WTC11 (cell line): ENCODE data around the gene BCAS3. TPM values are rescaled to one million over a fixed set of nuclear protein-coding genes. Genes with fewer than 3 reads are reported as not detected.

Experiments
- ATAC-seq: fragments of 200-7000 bp; cut with Tn5 transposase; 2 replicates; pipeline ENCODE4 v1.10.0; 2021; ENCODE audit warnings: mild to moderate bottlenecking, moderate library complexity
- CTCF ChIA-PET: fragments of 300-600 bp; sonication (Branson Sonifier 250); formaldehyde crosslinking; loops from one replicate; lab custom pipeline; 2021; ENCODE audit warnings: antibody characterized with exemption; lab: Charles Lee
- POLR2A ChIA-PET: fragments of 350-600 bp; sonication (Branson Sonifier 250); formaldehyde crosslinking; loops from one replicate; lab custom pipeline; 2021; ENCODE audit warnings: antibody characterized with exemption; lab: Charles Lee
- DNase-seq: peaks from one replicate; pipeline ENCODE4 v3.0.0; 2021; ENCODE audit warnings: low spot score
- H3K27ac Mint-ChIP-seq: 2 replicates; pipeline ENCODE4 v1.8.0; 2021; ENCODE audit warnings: mixed read lengths
- H3K27me3 Mint-ChIP-seq: 2 replicates; pipeline ENCODE4 v1.8.0; 2021; ENCODE audit warnings: low read depth, mild to moderate bottlenecking, moderate library complexity, mixed read lengths
- H3K36me3 Mint-ChIP-seq: 2 replicates; pipeline ENCODE4 v1.8.0; 2021; ENCODE audit warnings: mixed read lengths
- H3K4me1 Mint-ChIP-seq: 2 replicates; pipeline ENCODE4 v1.8.0; 2022; ENCODE audit warnings: mixed read lengths
- H3K4me3 Mint-ChIP-seq: 2 replicates; pipeline ENCODE4 v1.8.0; 2021; ENCODE audit warnings: mild to moderate bottlenecking, moderate library complexity, mixed read lengths
- H3K9me3 Mint-ChIP-seq: 2 replicates; pipeline ENCODE4 v1.8.0; 2021; ENCODE audit warnings: mixed read lengths
- ARID4B ChIP-seq: sonication (generic); formaldehyde crosslinking; IDR thresholded peaks from 2 replicates; pipeline ENCODE4 v1.8.0; 2023; ENCODE audit warnings: missing genetic modification reagents, mild to moderate bottlenecking, borderline replicate concordance
- ATF2 ChIP-seq: sonication (generic); formaldehyde crosslinking; IDR thresholded peaks from 2 replicates; pipeline ENCODE4 v1.8.1; 2022; ENCODE audit warnings: low read depth, missing genetic modification reagents, borderline replicate concordance
- ATF6 ChIP-seq: sonication (generic); formaldehyde crosslinking; IDR thresholded peaks from 2 replicates; pipeline ENCODE4 v1.8.1; 2023; ENCODE audit warnings: mild to moderate bottlenecking, missing genetic modification reagents
- ETV6 ChIP-seq: sonication (generic); formaldehyde crosslinking; IDR thresholded peaks from 2 replicates; pipeline ENCODE4 v1.8.1; 2022; ENCODE audit warnings: mild to moderate bottlenecking, missing genetic modification reagents
- GRHL2 ChIP-seq: fragments of 250-450 bp; sonication (Bioruptor Pico); IDR thresholded peaks from 2 replicates; pipeline ENCODE4 v1.8.0; 2022; ENCODE audit warnings: mild to moderate bottlenecking, moderate library complexity; ENCODE audit not compliant: insufficient replicate concordance, severe bottlenecking
- GTF2I ChIP-seq: fragments of 250-450 bp; sonication (Bioruptor Pico); conservative IDR thresholded peaks from 2 replicates; pipeline ENCODE4 v1.4.0; 2021; ENCODE audit warnings: mild to moderate bottlenecking
- IRF2 ChIP-seq: sonication (generic); formaldehyde crosslinking; IDR thresholded peaks from 2 replicates; pipeline ENCODE4 v1.8.0; 2022; ENCODE audit warnings: low read depth, missing genetic modification reagents, borderline replicate concordance
- NFYB ChIP-seq: sonication (generic); formaldehyde crosslinking; conservative IDR thresholded peaks from 2 replicates; pipeline ENCODE4 v1.8.0; 2022; ENCODE audit warnings: low read depth, missing genetic modification reagents
- NR2C2 ChIP-seq: sonication (generic); formaldehyde crosslinking; IDR thresholded peaks from 2 replicates; pipeline ENCODE4 v1.8.0; 2022; ENCODE audit warnings: mild to moderate bottlenecking, missing genetic modification reagents
- PRDM15 ChIP-seq: sonication (generic); formaldehyde crosslinking; IDR thresholded peaks from 2 replicates; pipeline ENCODE4 v1.8.0; 2022; ENCODE audit warnings: missing genetic modification reagents
- PRRX2 ChIP-seq: fragments of 250-450 bp; sonication (Bioruptor Pico); IDR thresholded peaks from 2 replicates; pipeline ENCODE4 v1.8.0; 2021; ENCODE audit warnings: mild to moderate bottlenecking
- ZNF263 ChIP-seq: sonication (generic); formaldehyde crosslinking; IDR thresholded peaks from 2 replicates; pipeline ENCODE4 v1.8.1; 2022; ENCODE audit warnings: low read depth, mild to moderate bottlenecking, moderate library complexity, missing genetic modification reagents
- total RNA-seq: library from RNA; stranded (reverse); gene quantifications from 3 replicates; pipeline ENCODE4 v1.2.3, GENCODE V29; 2021

Gene BCAS3
- total RNA-seq, 1 experiment from 2014 or later, result 15.5 TPM

- TF ChIP-seq GRHL2 (CRISPR knock-in tag) (no peak), ZNF263 (CRISPR knock-in tag) (no peak), NR2C2 (CRISPR knock-in tag) (no peak)
- TF ChIP-seq, all 79 proteins: peak for 0
These were observed 428.7 kb downstream of the BCAS3 start (continued) for GRCh38 chr17:61106354-61106753.

- H3K27ac Mint-ChIP-seq, result no peak overlapping the region
- no peak for TF ChIP-seq ARID4B (CRISPR knock-in tag)
- TF ChIP-seq ETV6 (CRISPR knock-in tag), result no peak
- no peak for TF ChIP-seq ATF2 (CRISPR knock-in tag)
- no peak for TF ChIP-seq ATF6 (CRISPR knock-in tag)
- TF ChIP-seq GTF2I (CRISPR knock-in tag), result no peak
- TF ChIP-seq NFYB (CRISPR knock-in tag), result no peak
- no peak for TF ChIP-seq IRF2 (CRISPR knock-in tag)
These were observed 438.9 kb downstream of the BCAS3 start for GRCh38 chr17:61116577-61116976.

GRCh38 chr17:61117983-61118382, 440.3 kb downstream of the BCAS3 start:
- Mint-ChIP-seq H3K9me3 (peaks cover 12% of the 10 kb centered on the region), H3K36me3 (no peaks in the 10 kb centered on the region; the same call in 1 of the 2 replicates), H3K4me3 (no peak overlapping the region), H3K4me1 (peaks cover 11% of the 10 kb centered on the region), H3K27me3 (no peaks in the 10 kb centered on the region), H3K27ac (no peak overlapping the region)
- TF ChIP-seq PRDM15 (CRISPR knock-in tag) (0 out of 2 replicates have a peak, but pooled peaks have one; percentile 14), PRRX2 (CRISPR knock-in tag) (no peak)
- ATAC-seq (peak; percentile 52; the same call in 1 of the 2 replicates), DNase-seq (no peak)
- CTCF ChIA-PET, result no interaction called here
- POLR2A ChIA-PET, result interaction anchor here (0.6 kb wide), 1 partner anchor 646 kb away, joined by 5 read pairs; no protein-coding TSS in a partner anchor

More at GRCh38 chr17:61116577-61116976, 438.9 kb downstream of the BCAS3 start:
- CTCF ChIA-PET, result no interaction called here
- H3K36me3 Mint-ChIP-seq, result no peaks in the 10 kb centered on the region; the same call in 1 of the 2 replicates
- no peak overlapping the region for H3K4me3 Mint-ChIP-seq
- H3K4me1 Mint-ChIP-seq, result peaks cover 3% of the 10 kb centered on the region; the same call in 1 of the 2 replicates
- no peak for DNase-seq
- no peaks in the 10 kb centered on the region for H3K27me3 Mint-ChIP-seq
- no peak for ATAC-seq
- POLR2A ChIA-PET, result no interaction called here
- peaks cover 12% of the 10 kb centered on the region for H3K9me3 Mint-ChIP-seq
